Thoracic aorta (tissue), 2 donors: ENCODE measurements around the gene STN1. TPM values are rescaled to one million over a fixed set of nuclear protein-coding genes. Genes with fewer than 3 reads are reported as not detected.

Experiments
- ATAC-seq: fragments of 150-250 bp; one replicate; pipeline ENCODE4 v1.8.0; 2017; ENCODE audit warnings: low read depth; ENCODE audit not compliant: insufficient number of reproducible peaks, low FRiP score
- DNase-seq: peaks from one replicate; pipeline ENCODE4 v3.0.0-alpha.2; 2020; ENCODE audit warnings: low spot score
- H3K27ac ChIP-seq, 2 donors: fragments of 200-600 bp; sonication (generic); 1 replicate in 1 of 2; 2 replicates in 1 of 2; pipeline ENCODE4 v1.5.1; 2016; ENCODE audit warnings: mild to moderate bottlenecking in 2 of 2, moderate library complexity in 2 of 2
- H3K27me3 ChIP-seq: fragments of 200-600 bp; sonication (generic); replicated peaks from 2 replicates; pipeline ENCODE4 v1.6.0; 2016; ENCODE audit warnings: mild to moderate bottlenecking; ENCODE audit not compliant: insufficient read depth
- H3K36me3 ChIP-seq: fragments of 200-600 bp; sonication (generic); one replicate; pipeline ENCODE4 v1.5.1; 2016
- H3K4me1 ChIP-seq, 2 donors: fragments of 200-600 bp; sonication (generic); 1 replicate in 1 of 2; 2 replicates in 1 of 2; pipeline versions ENCODE4 v1.5.1 to v1.6.0; 2016; ENCODE audit warnings: low read depth in 2 of 2, mild to moderate bottlenecking in 1 of 2; ENCODE audit not compliant: control insufficient read depth in 1 of 2
- H3K4me3 ChIP-seq: fragments of 200-600 bp; sonication (generic); 2 replicates; pipeline ENCODE4 v1.5.1; 2016; ENCODE audit warnings: mild to moderate bottlenecking
- H3K9me3 ChIP-seq: fragments of 200-600 bp; sonication (generic); 2 replicates; pipeline ENCODE4 v1.5.1; 2016
- total RNA-seq, 2 donors: library from RNA; depleted of rRNA; stranded (reverse); fragments of >200 nt; gene quantifications; one replicate each; pipeline versions ENCODE4 v1.1.0 to v1.2.3, GENCODE V29; 2016
- TF ChIP-seq, protein P1 (sequence below): fragments of 200-600 bp; sonication (generic); IDR thresholded peaks from one replicate; pipeline ENCODE4 v1.5.1; 2019; ENCODE audit warnings: antibody characterized with exemption

Gene STN1
- total RNA-seq, 2 donors from 2014 or later, result 11.6 to 30.6 TPM

DNA sequence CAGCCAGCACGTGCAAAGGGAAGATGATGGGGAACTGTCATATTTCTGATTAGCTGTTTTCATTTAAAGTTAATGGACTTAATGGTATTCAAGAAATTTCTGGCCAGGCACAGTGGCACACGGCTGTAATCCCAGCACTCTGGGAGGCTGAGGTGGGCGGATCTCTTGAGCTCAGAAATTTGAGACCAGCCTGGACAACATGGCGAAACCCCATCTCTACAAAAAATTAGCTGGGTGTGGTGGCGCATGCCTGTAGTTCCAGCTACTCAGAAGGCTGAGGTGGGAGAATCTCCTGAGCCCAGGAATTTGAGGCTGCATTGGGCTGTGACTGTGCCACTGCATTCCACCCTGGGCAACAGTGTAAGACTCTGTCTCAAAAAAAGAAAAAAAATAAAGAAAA lies 18.7 kb downstream of the STN1 start:
- no peak overlapping the region for H3K27ac ChIP-seq
- H3K4me1 ChIP-seq, result peaks cover 3 to 10% of the 10 kb centered on the region in 2 donors
- H3K9me3 ChIP-seq, result no peaks in the 10 kb centered on the region
- no peaks in the 10 kb centered on the region for H3K27me3 ChIP-seq
- TF ChIP-seq, protein P1, sequence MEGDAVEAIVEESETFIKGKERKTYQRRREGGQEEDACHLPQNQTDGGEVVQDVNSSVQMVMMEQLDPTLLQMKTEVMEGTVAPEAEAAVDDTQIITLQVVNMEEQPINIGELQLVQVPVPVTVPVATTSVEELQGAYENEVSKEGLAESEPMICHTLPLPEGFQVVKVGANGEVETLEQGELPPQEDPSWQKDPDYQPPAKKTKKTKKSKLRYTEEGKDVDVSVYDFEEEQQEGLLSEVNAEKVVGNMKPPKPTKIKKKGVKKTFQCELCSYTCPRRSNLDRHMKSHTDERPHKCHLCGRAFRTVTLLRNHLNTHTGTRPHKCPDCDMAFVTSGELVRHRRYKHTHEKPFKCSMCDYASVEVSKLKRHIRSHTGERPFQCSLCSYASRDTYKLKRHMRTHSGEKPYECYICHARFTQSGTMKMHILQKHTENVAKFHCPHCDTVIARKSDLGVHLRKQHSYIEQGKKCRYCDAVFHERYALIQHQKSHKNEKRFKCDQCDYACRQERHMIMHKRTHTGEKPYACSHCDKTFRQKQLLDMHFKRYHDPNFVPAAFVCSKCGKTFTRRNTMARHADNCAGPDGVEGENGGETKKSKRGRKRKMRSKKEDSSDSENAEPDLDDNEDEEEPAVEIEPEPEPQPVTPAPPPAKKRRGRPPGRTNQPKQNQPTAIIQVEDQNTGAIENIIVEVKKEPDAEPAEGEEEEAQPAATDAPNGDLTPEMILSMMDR, result no peak
- DNase-seq (no peak), ATAC-seq (no peak)
- peaks cover 21% of the 10 kb centered on the region for H3K36me3 ChIP-seq
- no peak overlapping the region for H3K4me3 ChIP-seq

DNA sequence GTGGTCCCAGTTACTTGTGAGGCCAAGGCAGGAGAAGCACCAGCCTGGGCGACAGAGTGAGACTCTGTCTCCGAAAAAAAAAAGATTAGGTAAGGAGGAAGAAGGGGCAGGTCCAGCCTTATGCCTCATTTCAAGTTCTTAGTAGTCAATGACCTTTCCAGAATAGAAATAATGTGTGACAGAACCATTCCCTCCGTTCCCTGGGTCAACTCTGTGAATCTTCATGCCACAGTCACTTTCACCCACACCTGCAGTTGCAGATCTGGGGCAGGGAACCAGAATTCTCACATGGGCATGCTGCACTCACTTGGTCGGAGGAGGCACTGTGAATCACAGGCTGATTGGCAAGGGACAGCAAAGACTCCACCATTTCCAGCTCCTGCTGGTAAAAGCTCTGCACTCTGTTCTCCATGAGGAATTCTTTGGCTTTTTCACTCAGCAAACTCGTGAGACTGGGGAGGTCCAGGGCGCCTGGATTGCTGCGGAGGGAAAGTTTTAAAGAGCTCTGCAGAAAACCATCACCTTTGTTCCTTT lies 20.7 kb downstream of the STN1 start:
- Histone ChIP-seq H3K4me1 (peaks cover 7 to 13% of the 10 kb centered on the region in 2 donors), H3K27ac (no peak overlapping the region), H3K27me3 (no peaks in the 10 kb centered on the region), H3K9me3 (no peaks in the 10 kb centered on the region), H3K4me3 (no peak overlapping the region), H3K36me3 (peaks cover 21% of the 10 kb centered on the region)
- ATAC-seq (no peak), DNase-seq (no peak)
- TF ChIP-seq, protein P1, result no peak

DNA sequence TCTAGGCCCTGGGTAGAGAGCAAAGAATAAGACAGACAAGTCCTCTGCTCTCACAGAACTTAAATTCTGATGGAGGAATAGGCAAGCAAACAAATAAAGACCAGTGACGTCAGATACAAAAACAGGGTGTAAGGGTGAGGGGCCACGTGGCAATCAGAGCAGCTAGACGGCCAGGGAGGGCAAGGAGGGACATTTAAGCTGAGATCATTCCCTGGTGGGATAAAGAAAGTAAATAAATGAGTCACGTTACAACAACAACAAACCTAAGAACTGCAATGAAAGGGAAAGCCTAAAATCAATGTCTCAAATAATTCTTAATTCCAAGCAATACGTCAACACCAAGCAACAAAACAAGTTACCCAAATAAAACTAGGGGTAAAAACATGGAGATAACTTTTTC lies 21.8 kb downstream of the STN1 start:
- peaks cover 32% of the 10 kb centered on the region for H3K36me3 ChIP-seq
- no peak overlapping the region for H3K4me3 ChIP-seq
- TF ChIP-seq, protein P1, result no peak
- H3K9me3 ChIP-seq, result no peaks in the 10 kb centered on the region
- no peak for DNase-seq
- H3K27me3 ChIP-seq, result no peaks in the 10 kb centered on the region
- H3K27ac ChIP-seq, result peak overlapping the region; percentile 10 to 12
- peaks cover 7 to 13% of the 10 kb centered on the region in 2 donors for H3K4me1 ChIP-seq
- ATAC-seq, result peak; percentile 10

DNA sequence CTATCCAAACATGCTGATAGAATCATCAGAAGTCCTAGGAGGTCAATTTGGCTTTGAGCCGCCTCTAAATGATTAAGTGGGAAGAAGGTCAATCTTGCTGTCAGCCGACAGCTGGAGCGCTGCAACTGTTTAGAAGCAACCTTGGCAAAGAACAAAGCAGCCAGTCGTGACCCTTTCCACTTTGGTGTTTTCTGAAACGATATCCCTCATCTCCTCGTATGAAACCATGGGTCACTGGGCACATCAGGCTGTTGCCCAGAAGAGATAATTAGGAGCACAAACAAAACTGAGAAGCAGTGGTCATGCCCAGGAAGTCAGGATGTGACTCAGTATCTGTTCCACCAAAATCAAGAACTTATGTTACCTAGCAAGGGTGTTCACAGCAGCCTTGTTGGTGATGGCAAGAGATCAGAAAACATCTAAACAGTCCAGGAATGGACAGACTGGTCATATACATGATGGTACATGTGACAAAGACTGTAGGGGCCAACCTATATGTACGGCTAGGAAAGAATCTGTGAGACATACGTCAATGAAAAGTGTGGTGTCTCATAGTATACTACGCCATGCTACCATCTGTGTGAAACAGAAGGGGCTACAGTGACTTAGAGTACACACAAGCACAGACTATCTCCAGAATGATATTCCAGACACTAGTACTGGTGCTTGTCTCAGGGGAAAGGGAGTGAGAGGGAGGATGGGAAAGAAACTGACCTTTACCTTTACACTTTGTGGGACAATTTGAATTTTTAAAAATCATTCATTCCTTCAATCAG lies 22.4 kb downstream of the STN1 start:
- ATAC-seq (no peak), DNase-seq (no peak)
- Histone ChIP-seq H3K36me3 (peaks cover 38% of the 10 kb centered on the region), H3K27ac (peak overlapping the region; percentile 10 to 12), H3K4me1 (peaks cover 7 to 13% of the 10 kb centered on the region in 2 donors), H3K27me3 (no peaks in the 10 kb centered on the region), H3K9me3 (no peaks in the 10 kb centered on the region), H3K4me3 (no peak overlapping the region)
- TF ChIP-seq, protein P1, result no peak

DNA sequence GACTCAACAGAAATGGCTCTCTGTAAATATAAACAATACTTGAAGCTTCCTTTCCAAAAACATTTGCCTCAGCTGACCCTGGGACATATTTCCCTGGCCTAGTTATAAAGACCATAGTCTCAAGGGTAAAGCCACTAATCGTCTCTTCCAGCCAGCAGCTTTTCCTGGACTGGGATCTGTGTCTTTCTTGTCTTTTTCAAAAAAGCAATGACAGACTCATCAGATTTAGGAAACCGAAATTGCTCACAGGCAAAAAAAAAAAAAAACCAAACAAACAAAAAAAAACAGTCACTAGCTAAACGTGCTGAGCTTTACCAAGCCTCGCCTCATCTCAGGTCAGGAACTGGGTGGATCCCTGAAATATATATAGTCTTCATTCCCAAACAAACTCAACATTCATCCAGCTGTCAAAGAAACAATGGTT lies 23.5 kb downstream of the STN1 start:
- Histone ChIP-seq H3K36me3 (peaks cover 39% of the 10 kb centered on the region), H3K4me3 (no peak overlapping the region), H3K9me3 (no peaks in the 10 kb centered on the region), H3K27ac (peak overlapping the region in 1 of 2 donors; percentile 10), H3K4me1 (peaks cover 7 to 13% of the 10 kb centered on the region in 2 donors), H3K27me3 (no peaks in the 10 kb centered on the region)
- TF ChIP-seq, protein P1, result no peak
- ATAC-seq, result peak; percentile 26
- DNase-seq, result no peak
